Gastrocnemius medialis (tissue), 4 donors: ENCODE results near the gene FHOD1.

Source experiments
- CTCF ChIP-seq, 5 experiments: fragments of 450-650 bp in 3 of 5; fragments of 200-600 bp in 2 of 5; sonication (generic) in 2 of 5; IDR thresholded peaks in 4 of 5; conservative IDR thresholded peaks in 1 of 5; 1 replicate in 4 of 5; 2 replicates in 1 of 5; pipeline ENCODE4 v1.5.1; 2016 to 2019; ENCODE audit warnings: antibody characterized with exemption in 5 of 5, mild to moderate bottlenecking in 3 of 5, moderate library complexity in 3 of 5
- POLR2A ChIP-seq, 2 donors: fragments of 450-650 bp; IDR thresholded peaks; one replicate each; pipeline ENCODE4 v1.6.1; 2017; ENCODE audit warnings: antibody characterized with exemption in 2 of 2, mild to moderate bottlenecking in 2 of 2, moderate library complexity in 2 of 2

GRCh38 chr16:67275321-67275720 is 28.0 kb upstream of the FHOD1 start:
- TF ChIP-seq POLR2A (IDR thresholded peaks at IDR 0.05) (no peak), CTCF (IDR thresholded peaks at IDR 0.05 in 4 of 5, conservative IDR thresholded peaks at IDR 0.05 in 1 of 5) (no peak)
